ENCODE results near the gene RCOR1. TPM values are rescaled to one million over a fixed set of nuclear protein-coding genes. Genes with fewer than 3 reads are reported as not detected.
"Not testable (repeated sequence)": the region's sequence is repeated elsewhere in the genome, so short reads cannot be mapped to it uniquely, and the experiment has no call there.

Gene RCOR1
- total and polyA plus RNA-seq, 11 donors, result 2.7 to 20.9 (median 12.1) TPM

DNA sequence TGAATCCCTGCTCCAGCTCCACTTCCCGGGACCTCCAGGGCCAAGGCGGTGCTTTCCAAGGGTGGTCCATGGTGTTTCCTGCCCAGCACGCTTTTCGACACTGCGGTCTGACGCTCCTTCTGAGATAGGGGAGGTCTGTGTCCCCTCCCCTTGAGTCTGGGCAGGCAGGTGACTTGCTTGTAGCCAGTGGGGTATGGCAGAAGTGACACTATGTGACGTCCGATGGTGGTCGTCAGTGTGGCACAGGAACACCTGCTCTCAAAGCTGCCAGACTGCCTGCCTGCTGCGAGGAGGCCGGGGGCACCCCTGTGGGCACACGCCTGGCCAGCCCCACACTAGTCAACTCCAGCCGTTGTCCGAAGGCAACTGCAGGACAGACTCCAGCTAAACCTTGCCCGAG lies 168.8 kb downstream of the RCOR1 start:
- DNase-seq, result no peak
- intact Hi-C loops (cut with DNase I), result no loop called here
- Histone ChIP-seq H3K4me3 (no peak overlapping the region), H3K9me3 (no peaks in the 10 kb centered on the region), H3K27ac (no peak overlapping the region), H3K27me3 (peaks cover 0 to 13% (median 0%) of the 10 kb centered on the region in 9 donors), H3K4me1 (peaks cover 0 to 6% (median 0%) of the 10 kb centered on the region in 12 donors), H3K36me3 (no peaks in the 10 kb centered on the region)
- no peak for ATAC-seq
- 43 to 68% (median 58%) methylated on average over 10 to 15 of the region's 15 CpGs for WGBS, 4 donors
- TF ChIP-seq, protein P1, sequence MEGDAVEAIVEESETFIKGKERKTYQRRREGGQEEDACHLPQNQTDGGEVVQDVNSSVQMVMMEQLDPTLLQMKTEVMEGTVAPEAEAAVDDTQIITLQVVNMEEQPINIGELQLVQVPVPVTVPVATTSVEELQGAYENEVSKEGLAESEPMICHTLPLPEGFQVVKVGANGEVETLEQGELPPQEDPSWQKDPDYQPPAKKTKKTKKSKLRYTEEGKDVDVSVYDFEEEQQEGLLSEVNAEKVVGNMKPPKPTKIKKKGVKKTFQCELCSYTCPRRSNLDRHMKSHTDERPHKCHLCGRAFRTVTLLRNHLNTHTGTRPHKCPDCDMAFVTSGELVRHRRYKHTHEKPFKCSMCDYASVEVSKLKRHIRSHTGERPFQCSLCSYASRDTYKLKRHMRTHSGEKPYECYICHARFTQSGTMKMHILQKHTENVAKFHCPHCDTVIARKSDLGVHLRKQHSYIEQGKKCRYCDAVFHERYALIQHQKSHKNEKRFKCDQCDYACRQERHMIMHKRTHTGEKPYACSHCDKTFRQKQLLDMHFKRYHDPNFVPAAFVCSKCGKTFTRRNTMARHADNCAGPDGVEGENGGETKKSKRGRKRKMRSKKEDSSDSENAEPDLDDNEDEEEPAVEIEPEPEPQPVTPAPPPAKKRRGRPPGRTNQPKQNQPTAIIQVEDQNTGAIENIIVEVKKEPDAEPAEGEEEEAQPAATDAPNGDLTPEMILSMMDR (IDR thresholded peaks at IDR 0.05), result no peak
- no peak for TF ChIP-seq POLR2A (IDR thresholded peaks at IDR 0.05)

DNA sequence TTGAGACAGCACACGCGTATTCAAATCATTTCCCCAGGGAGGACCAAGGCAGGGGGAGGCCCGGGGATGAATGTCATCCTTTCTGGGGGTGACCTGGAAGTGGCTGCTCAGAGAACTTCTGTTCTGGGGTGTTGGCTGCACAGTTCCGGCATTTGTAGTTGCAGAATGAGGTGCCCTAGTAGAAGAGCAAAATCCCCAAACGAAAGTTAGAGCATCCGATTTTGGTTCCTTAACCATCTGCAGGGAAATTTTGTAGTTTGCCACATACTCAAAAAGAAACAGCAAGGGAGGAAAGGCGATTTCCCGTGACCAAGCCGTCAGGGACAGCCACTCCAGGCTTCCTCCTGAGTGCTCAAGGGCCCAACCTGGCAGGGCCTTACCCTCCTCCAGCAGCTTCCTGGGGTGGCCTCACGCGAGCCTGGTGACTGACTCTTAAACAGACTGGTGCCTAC lies 171.8 kb downstream of the RCOR1 start:
- no peak for TF ChIP-seq POLR2A (IDR thresholded peaks at IDR 0.05)
- TF ChIP-seq, protein P1 (IDR thresholded peaks at IDR 0.05), result no peak
- no peak for DNase-seq
- 54 to 65% (median 58%) methylated on average over 11 of the region's 11 CpGs for WGBS, 4 donors
- peaks cover 0 to 15% (median 0%) of the 10 kb centered on the region in 12 donors for H3K4me1 ChIP-seq
- intact Hi-C loops (cut with DNase I), result no loop called here
- no peak overlapping the region for H3K27ac ChIP-seq
- peaks cover 0 to 13% (median 0%) of the 10 kb centered on the region in 9 donors for H3K27me3 ChIP-seq
- no peak overlapping the region for H3K4me3 ChIP-seq
- no peaks in the 10 kb centered on the region for H3K9me3 ChIP-seq
- no peak for ATAC-seq
- H3K36me3 ChIP-seq, result no peaks in the 10 kb centered on the region

DNA sequence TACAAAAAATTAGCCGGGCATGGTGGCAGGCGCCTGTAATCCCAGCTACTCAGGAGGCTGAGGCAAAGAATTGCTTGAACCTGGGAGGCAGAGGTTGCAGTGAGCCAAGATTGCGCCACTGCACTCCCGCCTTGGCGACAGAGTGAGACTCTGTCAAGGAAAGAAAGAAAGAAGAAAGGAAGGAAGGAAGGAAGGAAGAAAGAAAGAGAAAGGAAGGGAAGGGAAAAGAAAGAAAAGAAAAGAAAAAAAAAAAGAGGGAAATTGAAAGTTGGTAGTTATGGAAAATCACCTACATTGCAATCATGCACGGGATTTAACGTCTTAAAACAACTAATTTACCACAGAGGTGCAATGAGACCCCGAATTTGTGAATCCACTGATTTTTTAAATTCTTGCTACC lies 173.3 kb downstream of the RCOR1 start:
- ATAC-seq; intact Hi-C loops (cut with DNase I); H3K9me3 ChIP-seq; H3K36me3 ChIP-seq; H3K4me3 ChIP-seq; H3K27ac ChIP-seq: not testable (repeated sequence)
- Histone ChIP-seq H3K4me1 (peaks cover 0 to 16% (median 0%) of the 10 kb centered on the region in 12 donors), H3K27me3 (peaks cover 0 to 18% (median 0%) of the 10 kb centered on the region in 9 donors)
- WGBS, 4 donors, result 84 to 97% (median 95%) methylated on average over 7 to 8 of the region's 8 CpGs
- DNase-seq, result peak in 1 of 5 donors; percentile 11

DNA sequence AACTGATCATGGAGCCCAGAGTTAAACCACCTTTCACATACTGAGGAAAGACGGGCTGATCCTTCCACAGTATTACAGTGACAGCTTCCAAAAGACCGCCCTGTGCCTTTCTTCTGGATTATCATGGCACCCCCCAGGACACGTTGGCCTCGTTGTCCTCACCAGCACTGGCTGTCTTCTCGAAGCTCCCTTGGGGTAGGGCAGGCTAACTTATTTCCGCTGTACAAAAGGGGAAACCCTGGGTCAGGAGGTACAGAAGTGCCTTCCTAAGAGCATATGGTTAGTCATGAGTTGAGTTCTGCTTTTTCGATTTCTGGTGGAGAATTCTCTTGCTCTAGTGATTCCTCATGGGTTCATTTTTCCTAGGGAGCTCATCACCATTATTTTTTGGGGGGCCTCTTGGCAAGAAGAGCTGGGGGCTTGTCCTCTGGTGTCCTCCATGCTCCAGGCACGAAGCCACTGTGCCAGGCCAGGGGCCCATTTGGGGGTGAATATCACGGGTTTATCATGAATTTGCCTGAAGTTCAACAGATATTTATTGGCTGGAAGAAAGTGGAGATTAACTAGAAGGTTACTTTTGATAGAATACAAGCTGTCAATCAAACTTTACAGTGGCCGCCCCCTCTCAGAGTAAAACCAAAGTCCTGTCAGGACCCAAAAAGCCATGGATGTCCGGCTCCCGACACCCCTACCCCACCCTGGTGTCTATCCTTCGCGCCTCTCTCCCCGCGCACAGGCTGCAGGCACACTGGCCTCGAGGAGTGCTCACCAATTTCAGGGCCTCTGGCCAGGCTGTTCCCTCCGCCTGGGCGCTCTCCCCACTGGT lies 176.0 kb downstream of the RCOR1 start:
- TF ChIP-seq, protein P1 (IDR thresholded peaks at IDR 0.05), result no peak
- TF ChIP-seq POLR2A (IDR thresholded peaks at IDR 0.05), result no peak
- peaks cover 0 to 7% (median 0%) of the 10 kb centered on the region in 9 donors for H3K27me3 ChIP-seq
- peak in 2 of 4 donors; percentile 72 to 77 for ATAC-seq
- WGBS, 4 donors, result 85 to 90% (median 88%) methylated on average over 19 of the region's 19 CpGs
- no peaks in the 10 kb centered on the region for H3K36me3 ChIP-seq
- no peak overlapping the region for H3K4me3 ChIP-seq
- intact Hi-C loops (cut with DNase I), result no loop called here
- no peak for DNase-seq
- no peaks in the 10 kb centered on the region for H3K9me3 ChIP-seq
- H3K27ac ChIP-seq, result peak overlapping the region in 1 of 12 donors; percentile 66
- H3K4me1 ChIP-seq, result peaks cover 0 to 16% (median 0%) of the 10 kb centered on the region in 12 donors

All from heart left ventricle (tissue), 16 donors.